ENCODE data around the gene NID2.
A peak's percentile ranks its signal among the peaks of the same experiment; 100 is the strongest.

NID2 gene

GRCh38 chr14:52068615-52069306 lies at the start of gene NID2:
NID2 (minus strand) TSS chr14:52069059; CDS start chr14:52068994, 65 bp downstream.
- DNase-seq: peak; percentile 10 to 45

GRCh38 chr14:52117111-52117832 lies 48.4 kb upstream of the NID2 start:
- DNase-seq: no peak

GRCh38 chr14:52115286-52115685 lies 46.4 kb upstream of the NID2 start:
- no peak for DNase-seq

- no peak for DNase-seq
These were observed 43.6 kb upstream of the NID2 start for GRCh38 chr14:52112336-52113018.

GRCh38 chr14:52111583-52111982 lies 42.7 kb upstream of the NID2 start:
- DNase-seq: no peak

- DNase-seq: no peak
These were observed 41.7 kb upstream of the NID2 start for GRCh38 chr14:52110441-52111086.

GRCh38 chr14:52108823-52109222 lies 40.0 kb upstream of the NID2 start:
- DNase-seq: no peak

- no peak for DNase-seq
These were observed 38.0 kb upstream of the NID2 start for GRCh38 chr14:52106840-52107239.

GRCh38 chr14:52103416-52103815 lies 34.6 kb upstream of the NID2 start:
- DNase-seq: no peak

GRCh38 chr14:52095794-52096193 lies 26.9 kb upstream of the NID2 start:
- DNase-seq: no peak

GRCh38 chr14:52095336-52095735 lies 26.5 kb upstream of the NID2 start:
- no peak for DNase-seq

GRCh38 chr14:52094546-52095271 lies 25.9 kb upstream of the NID2 start:
- DNase-seq: no peak

- no peak for DNase-seq
These were observed 23.1 kb upstream of the NID2 start for GRCh38 chr14:52091928-52092327.

GRCh38 chr14:52090936-52091335 lies 22.1 kb upstream of the NID2 start:
- no peak for DNase-seq

GRCh38 chr14:52089218-52089617 lies 20.4 kb upstream of the NID2 start:
- no peak for DNase-seq

- no peak for DNase-seq
These were observed 17.9 kb upstream of the NID2 start for GRCh38 chr14:52086711-52087110.

- DNase-seq: no peak
These were observed 14.0 kb upstream of the NID2 start for GRCh38 chr14:52082903-52083302.

- DNase-seq: no peak
These were observed 13.1 kb upstream of the NID2 start for GRCh38 chr14:52081964-52082363.

GRCh38 chr14:52080808-52081755 lies 12.2 kb upstream of the NID2 start:
- no peak for DNase-seq

- DNase-seq: no peak
These were observed 11.4 kb upstream of the NID2 start for GRCh38 chr14:52080158-52080800.
